Germinal center (tissue), 1 donor: ENCODE results near the gene LEMD2.

ENCODE experiments used
- DNase-seq: peaks from one replicate; pipeline ENCODE4 v3.0.0; 2012; ENCODE audit warnings: mixed read lengths, low spot score

LEMD2 gene

DNA sequence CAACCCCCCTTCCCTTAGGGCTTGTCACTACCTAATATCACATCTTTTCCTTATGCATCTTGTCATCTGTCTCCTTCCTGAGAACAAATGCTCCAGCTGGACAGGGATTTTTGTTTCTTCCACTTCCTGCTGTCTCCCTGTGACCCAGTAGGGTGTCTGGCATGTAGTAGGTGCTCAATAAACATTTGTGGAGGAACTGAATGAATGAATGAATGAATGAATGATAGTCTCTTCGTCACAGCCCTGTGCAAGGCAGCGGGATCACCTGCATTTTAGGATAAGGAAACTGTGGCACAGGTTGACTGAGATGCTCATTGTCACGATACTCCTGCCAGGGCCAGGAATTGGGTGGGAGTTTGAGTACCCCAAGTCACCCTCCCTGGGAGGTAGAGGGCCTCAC is 14.2 kb downstream of the LEMD2 start:
- DNase-seq: no peak

DNA sequence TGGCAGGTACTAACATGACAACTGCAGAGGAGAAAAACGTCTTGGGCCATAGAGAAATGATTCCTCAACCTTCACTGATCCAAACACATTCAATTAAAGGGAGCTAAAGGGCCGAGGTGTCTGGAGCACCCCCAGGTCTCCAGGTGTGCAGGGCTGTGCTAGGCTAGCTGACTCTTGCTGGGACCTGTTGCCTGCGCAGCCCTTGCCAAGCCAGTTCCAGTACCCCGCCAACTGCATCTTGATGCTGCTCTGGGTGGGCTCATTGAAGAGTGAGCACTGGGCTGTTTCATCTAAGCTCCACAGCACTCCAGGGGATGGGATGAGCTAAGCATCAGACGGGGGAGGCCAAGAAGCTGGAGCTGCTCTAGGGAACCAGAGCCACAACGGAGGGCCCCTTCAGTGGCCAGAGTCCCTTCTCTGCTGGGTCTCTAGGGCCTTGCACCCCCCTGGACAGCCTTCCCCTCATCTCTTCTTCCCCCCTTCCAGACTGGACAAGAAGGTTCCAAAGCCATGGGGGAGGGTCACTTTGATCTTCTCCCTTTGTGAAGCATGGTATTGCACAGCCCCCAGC is 15.9 kb downstream of the LEMD2 start:
- no peak for DNase-seq

DNA sequence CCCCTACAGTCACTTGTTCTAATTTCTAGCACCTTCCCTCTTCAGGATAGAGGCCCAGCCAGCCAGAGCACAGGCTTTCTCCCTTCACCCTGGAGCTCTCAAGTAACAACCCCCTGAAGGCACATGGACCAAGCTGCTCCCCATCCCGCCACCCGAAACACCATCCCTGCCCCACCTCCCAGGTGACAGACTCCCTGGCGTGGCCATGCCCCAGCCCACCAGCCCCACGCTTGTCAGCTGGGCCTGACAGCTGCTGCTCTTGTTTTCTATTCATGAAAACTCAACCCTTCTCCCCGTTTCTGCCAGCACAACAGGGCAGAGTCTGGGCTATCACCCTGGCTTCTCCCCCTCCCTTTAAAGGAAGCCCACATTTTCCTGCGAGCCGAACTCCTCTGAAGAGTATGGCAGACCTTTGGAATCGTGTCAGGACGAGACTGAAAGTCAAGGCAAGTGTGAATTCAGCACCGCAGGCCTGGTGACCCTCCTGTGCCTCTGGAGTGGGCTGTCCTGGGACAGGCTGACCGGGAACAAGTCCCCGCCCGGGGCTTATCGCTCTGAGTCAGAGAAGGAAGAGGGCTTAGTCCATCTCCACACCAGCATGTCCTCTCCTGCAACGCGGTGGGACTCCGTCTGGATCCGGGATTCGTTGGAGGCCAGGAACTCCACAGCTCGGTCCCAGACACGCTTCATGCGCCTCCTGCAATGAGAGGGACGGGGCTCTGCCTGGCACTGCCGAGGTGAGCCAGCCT is 16.7 kb downstream of the LEMD2 start:
- DNase-seq: no peak

DNA sequence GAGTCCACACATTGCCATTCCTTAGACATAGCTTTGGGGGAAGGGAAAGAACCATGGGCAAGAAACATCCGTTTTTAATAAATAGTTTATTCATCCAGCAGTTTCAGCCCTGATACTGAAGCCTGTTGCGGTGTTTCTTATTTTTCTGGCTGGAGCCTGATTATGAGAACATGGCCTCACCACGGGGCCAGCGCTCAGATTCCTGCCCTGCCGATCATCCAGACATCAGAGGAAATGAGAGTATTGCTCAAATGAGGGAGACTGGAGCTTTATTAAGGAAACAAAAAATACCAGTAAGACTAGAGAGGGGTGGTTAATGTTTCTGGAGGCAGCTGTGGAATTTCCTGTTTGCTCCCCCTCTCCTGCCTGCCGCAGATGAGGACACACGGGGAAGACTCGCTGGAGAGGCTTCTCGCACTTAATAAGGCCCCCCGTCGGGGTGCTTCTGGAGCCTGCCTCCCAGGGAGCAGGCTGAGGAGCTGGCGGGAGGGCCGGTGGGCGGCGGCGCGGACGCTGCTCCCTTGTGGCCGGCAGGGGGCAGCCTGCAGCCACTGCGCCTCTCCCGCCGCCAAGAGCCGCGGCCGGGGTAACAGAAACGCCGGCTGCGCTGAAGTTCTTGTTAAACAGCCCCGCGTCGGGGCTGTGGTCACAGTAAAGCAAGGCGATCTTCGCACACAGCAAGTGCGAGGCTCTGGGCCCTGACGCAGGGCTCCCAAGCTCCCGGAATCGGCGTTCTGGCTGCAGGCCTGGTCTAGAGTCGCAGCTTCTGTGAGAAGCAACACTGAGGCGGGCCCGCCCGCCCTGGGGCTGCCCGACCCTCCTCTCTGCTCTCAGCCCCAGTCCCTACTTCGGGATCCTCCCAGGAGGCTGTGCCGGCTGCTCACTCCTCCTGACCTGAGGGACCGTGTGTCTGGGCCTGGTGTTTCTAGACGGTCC is 17.5 kb downstream of the LEMD2 start:
- peak; percentile 84 for DNase-seq

DNA sequence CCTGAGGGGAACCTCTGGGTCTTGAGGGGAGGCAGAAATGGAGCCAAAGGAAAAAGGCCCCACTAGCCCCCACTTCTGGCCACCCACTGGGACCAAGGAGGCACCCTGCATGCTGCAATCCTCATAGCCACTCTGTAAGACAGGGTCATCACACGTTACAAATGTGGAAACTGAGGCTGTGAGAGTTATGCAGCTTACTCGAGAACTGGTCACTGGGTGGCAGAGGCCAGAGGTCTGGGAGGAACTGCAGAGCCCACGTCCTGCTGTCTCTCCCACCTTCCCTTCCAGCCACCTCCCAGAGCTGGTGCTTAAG is 18.1 kb downstream of the LEMD2 start:
- no peak for DNase-seq

DNA sequence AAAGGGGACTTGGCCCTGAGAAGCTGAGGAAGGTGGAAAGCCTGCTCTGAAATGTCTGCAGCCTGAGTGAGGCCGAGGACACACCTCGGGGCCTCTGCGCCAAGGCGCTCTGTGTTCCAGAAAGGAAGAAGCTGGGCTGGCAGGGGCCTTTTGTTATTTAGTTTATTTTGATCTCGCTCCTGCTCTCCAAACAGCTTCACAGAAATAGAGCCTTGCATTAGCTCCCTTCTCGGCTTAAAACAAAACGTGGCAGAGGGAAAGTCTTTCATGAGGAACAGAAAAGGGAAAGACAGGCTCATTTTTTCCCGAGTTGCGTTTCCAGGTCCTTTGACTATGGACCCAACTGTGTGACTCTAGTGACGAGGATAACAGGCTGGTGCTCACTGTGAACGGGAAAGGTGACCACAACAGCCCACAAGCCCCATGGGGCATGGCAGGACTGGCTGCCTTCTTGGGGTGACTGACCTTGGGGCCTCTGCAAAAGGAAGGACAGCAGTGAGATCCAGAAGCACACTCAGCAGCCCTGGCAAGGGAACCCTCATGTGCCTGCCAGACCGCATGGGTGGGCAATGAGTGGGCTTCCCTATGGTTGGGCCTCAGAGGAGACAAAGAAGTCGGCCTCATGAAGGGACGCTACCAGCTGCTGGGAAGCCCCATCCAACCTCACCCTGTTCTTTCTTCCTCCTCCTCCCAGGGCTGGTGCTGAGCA is 18.7 kb downstream of the LEMD2 start:
- no peak for DNase-seq

DNA sequence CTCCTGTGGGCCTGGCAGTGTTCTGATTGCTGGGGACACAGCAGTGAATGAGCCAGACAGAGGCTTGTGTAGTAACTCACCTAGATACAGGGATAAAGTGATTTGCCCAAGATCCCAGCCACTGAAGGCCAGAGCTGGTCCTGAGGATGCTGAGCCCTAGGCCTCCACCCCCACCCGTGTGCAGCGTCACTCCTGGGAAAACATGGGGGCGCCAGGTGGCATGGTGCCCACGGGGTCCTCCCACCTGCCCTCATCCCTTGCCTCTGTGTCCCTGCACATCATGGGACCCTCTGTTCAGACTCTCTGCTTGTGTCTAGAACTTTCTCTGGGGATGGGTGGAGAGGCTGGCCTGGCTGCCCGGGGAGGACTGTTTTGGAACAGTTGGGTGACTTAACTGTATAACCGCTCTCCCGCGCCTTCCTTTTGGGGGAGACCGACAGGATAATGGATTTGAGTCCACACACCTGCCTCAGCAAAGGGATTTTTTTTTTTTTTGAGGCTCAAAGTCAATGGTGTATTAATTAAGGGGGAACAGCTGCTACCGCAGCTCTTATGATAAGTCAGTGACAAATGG is 19.6 kb downstream of the LEMD2 start:
- no peak for DNase-seq

DNA sequence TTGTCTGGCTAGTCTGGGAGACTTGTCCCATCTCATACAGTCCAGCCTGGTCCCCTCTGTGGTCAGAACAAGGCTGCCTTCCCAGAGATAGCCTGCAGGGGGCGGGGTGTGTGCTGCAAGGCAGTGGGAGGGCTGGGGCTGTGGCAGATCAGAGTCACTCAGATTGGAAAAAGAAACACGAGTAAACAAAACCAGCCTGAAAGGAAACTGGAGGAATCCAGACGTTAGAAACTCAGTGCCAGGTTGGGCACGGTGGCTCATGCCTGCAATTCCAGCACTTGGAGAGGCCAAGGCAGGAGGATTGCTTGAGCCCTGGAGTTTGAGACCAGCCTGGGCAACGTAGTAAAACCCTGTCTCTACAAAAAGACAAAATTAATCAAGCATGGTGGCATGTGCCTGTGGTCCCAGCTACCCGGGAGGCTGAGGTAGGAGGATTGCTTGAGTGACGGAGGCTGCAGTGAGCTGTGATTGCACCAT is 20.2 kb downstream of the LEMD2 start:
- DNase-seq: peak; percentile 76

DNA sequence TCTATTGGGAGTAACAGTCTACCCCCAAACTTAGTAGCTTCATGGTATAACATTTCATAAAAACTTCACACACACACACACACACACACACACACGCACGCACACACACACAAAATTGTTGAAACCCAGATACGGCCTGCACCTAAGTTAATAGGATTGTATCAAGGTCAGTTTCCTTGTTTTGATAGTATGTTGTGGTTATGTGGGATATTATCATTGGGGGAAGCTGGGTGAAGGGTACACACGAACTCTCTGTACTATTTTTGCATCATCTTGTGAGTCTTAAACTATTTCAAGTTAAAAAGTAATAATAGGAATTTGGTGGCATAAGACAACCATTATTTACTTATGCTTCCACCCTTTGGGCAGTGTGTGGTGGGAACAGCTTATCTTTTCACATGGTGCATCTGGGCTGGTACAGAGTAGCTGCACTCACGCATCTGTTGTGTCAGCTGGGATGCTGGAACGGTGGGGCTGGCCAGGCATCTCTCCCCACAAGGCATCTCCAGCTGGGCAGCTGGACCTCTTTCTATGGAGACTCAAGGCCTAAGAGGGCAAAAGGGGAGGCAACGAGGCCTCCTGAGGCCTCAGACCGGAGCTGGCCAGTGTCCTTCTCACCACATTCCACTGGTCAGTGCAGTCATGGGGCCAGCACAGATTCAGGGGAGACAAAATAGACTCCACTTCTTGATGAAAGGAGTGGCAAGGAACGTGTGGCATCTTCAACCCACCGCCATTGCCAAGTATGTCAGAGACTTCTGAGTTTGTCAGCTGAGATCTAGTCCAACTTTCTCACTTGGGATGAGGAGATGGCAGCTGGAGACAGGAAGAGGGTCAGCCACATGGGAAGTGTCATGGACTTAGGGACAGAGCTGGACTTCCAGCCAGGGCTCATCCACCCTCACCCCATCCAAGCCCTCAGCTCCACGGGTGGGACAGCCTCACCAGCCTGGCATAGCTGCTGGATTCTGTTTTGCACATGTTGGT is 21.7 kb downstream of the LEMD2 start:
- DNase-seq: no peak

DNA sequence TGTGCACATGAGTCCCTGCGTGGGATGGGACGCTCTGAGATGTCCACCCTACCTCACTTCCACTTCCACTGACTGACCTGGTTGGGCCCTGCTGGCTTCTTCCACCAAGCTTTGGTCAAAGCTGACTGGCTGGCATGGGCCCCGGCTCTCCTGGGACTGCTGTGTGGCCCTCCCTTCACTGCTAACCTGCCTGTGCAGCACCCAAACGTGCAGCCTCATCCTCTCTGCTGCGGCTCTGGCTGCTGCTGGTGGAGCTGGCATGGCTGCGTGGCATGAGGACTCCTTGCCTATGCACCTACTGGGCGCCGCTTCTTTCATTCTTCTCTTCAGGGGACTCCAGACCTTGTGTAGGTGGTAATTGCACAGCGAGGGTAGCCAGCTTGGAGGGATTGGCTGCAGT is 23.6 kb downstream of the LEMD2 start:
- no peak for DNase-seq

DNA sequence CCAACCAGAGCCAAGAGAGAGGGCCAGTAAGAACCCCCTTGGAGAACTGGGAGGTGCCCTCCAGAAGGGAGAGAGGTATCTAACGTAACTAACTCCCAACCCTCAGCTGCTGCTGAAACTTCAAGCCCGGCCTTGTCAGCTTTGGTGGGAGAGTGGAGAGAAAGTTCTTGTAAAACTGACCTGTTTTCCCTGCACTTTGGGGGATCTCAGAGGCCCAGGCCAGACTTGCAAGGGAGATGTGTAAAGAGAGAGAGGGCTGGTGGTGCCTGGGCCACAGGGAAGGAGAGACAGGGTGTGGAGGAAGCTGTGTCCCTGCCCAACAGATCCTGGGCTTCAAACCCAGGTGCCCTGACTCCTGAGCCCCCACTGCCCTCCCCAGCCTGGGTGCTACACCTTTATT is 24.9 kb downstream of the LEMD2 start:
- no peak for DNase-seq

DNA sequence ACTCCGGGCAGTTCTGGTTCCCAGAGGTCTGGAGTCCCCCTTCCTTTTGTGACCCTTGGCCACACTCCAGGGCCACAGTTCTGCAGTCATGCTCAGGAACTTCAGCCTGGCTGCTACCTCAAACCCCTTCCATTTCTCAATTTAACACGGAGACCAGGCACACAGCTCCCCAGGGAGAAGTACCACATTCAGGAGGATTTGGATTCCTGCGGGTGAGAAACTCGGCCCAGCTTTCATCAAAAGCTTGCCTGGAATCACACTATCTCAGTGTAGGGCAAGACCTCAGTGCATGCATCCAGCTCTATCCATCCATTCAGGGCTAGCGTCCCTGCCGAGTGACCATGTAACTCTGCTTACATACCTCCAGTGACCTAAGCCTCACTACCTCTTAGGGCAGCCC is 25.4 kb downstream of the LEMD2 start:
- DNase-seq: no peak

DNA sequence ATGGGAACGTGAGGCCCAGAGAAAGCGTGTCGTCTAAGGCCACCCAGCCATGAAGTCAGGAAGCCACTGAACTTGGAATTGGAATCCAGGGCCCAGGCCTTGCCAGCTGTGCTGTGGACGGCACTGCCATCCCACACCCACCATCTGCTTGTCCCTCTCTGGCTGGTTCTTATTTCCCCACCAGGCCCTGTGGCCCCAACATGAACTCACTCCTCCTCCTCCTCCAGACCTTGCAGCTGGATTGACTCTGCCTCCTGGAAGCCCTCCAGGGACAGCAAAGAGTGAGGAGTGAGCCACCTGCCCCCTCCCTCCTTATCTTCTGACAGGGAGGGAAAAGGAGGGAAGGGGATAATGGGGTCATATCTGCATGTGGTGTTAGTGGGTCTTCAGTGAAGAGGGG is 26.2 kb downstream of the LEMD2 start:
- DNase-seq: no peak

DNA sequence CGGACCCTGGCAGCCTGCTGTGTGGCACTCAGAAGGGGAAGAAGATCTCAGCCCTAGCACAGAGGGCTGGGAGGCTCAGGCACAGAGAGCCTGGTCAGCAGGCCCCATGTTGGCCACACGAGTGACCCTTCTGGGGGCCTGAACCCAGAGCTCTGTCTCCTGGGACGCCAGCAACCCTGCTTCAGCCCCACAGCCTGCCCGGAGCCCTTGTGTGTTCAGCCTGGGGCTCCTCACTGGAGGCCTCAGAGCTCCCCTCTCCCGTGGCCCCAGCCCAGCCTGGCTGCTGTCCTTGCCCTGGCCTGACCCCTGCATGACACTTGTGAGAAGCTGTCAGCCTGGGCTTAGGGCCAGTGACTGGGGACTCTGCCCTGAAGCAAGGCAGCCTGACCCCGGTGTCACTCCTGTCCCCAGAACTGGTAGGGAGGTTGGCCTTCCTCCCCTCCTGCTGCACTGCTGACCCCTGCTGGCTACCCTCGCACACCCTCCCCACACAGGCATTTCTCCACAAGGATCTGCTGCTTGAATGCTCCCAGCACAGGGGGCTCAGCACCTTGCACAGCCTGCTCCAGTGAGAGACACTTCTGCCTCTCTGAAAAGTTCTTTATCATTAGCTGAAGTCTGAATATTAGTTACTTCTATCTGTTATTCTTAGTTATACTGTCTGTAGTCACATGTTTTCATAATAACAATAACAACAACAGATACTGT is 26.9 kb downstream of the LEMD2 start:
- DNase-seq: peak; percentile 37

DNA sequence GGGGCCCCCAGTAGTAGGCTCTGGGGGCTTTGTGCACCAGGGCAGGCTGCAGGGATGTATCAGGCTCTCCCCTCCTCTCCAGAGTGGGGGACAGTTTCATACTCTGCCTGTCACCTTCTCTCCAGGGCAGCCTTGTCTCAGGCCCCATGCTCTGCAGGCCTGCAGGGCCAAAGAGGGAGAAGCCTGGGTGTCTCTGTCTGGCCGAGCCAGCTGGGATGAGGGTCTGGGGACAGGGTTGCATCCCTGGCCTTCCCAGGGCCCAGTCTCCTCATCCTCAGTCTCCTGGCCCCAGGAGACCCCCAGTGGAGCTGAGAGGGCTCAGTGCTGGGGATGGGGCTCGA is 27.4 kb downstream of the LEMD2 start:
- DNase-seq: no peak

DNA sequence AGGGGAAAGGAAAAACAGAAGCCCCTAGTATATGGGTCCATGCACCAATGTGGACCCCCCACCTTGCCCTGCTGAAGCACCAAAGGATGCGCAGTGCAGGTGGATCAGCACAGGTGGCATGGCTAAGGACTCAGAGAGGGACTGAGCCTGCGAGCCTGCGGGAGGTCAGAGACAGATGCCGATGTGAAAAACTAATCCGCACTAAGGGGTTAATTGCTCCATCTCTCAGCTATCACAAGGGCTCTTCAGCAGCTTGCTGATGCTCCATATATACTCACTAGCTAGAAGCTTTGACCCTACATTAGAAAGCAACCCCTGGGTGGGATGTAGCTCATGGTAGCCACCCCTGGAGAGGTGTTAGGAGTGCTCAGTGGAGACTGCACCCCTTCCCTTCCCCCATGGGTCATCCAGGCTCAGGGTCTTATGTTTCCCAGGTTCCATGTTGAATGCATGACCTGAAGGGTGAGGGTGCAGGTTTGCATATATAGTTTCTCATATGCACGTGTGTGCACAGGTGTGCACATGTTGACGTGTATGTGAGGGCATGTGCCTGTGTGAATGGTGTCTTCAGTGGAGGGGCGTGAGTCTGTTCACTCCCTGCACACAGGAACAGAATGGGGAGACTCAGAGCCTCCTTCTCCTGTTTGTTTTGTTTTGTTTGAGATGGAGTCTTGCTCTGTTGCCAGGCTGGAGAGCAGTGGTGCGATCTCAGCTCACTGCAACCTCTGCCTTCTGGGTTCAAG is 28.9 kb downstream of the LEMD2 start:
- DNase-seq: no peak

DNA sequence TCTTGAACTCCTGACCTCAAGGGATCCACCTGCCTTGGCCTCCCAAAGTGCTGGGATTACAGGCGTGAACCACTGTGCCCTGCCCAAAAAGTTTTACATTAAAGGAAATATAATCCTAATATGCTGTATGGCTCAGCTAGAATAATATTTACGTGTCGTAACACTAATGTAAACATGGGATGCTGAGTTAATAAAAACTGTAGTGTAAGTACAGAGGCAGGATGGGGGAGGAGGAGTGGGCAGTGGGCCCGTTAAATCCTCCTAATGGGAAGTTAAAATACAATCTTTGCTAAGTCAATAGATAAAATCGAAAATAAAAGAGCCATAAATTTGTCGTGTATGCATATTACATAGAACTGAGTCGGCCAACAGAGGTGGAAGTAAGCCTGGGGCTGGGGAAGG is 30.1 kb downstream of the LEMD2 start:
- no peak for DNase-seq

DNA sequence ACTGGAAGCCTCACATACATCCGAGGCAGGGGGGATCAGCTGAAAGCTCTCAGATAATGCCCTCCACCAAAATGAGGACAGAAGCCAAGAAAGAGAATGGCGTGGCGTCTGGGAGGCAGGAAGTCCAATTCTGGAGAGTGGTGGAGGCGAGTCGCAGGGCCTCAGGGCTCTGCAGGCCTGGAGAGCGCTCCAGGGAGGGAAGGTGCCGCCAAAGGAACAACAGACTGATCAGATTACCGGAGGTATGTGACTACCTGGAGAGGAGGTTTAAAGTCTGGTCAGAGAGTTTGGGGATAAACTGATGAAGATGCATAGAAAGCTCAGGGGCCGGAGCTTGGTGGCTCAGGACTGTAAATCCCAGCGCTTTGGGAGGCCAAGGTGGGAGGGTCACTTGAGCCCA is 31.0 kb downstream of the LEMD2 start:
- no peak for DNase-seq

DNA sequence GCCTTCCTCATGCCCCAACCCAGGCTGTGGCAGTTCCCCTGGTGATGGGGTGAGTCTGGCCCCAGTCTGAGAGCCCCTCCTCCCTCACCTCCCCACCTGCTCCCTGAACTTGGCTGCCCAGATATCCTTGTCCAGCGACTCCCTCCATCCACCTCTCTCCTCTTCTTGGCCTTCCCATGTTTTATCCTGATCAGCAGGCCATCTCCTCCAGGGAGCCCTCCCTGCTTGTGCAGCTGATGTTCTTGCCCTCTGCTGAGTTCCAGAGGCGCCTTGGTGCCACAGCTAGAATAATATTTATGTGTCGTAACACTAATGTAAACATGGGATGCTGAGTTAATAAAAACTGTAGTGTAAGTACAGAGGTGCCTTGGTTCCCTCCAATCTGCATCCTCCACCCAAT is 31.8 kb downstream of the LEMD2 start:
- DNase-seq: no peak
